Measurements from ENCODE around the gene CHORDC1. TPM values are rescaled to one million over a fixed set of nuclear protein-coding genes. Genes with fewer than 3 reads are reported as not detected.

CHORDC1 gene
- total RNA-seq, 1 donor from 2014 or later: 149 TPM

Other genes starting within 250 kb of the CHORDC1 start
- not detected in 2 replicates for gene TRIM49C, start 191.9 kb downstream of the CHORDC1 start, total RNA-seq
- not detected in 2 replicates for gene UBTFL1, start 137.1 kb downstream of the CHORDC1 start, total RNA-seq
- not detected in 2 replicates for gene NAALAD2, start 88.4 kb downstream of the CHORDC1 start, total RNA-seq